Measurements from ENCODE around the gene NINL. TPM values are rescaled to one million over a fixed set of nuclear protein-coding genes. Genes with fewer than 3 reads are reported as not detected.

NINL gene
- total RNA-seq, 3 donors from 2014 or later (not counting 1 experiment from before 2014, with no cell fraction given): 3.1 to 6.9 (median 4.9) TPM

- Mint-ChIP-seq H3K27ac (no peak overlapping the region), H3K4me3 (no peak overlapping the region), H3K27me3 (ENCODE audit: low read depth in 2 of 2) (peaks cover 4 to 25% of the 10 kb centered on the region in 2 donors), H3K4me1 (peaks cover 17 to 18% of the 10 kb centered on the region in 2 donors), H3K9me3 (no peaks in the 10 kb centered on the region), H3K36me3 (no peaks in the 10 kb centered on the region)
- H3K4me3 ChIP-seq (ENCODE audit: low read length): no peak overlapping the region
- H3K4me1 ChIP-seq (ENCODE audit: control insufficient read depth, insufficient read depth, low read length): no peaks in the 10 kb centered on the region
- H3K9me3 ChIP-seq (ENCODE audit: control insufficient read depth, insufficient read depth, low read length): no peaks in the 10 kb centered on the region
- WGBS (ENCODE audit: insufficient coverage): 92% methylated on average over 9 of the region's 9 CpGs
- TF ChIP-seq CTCF (IDR thresholded peaks at IDR 0.05): no peak
- H3K27me3 ChIP-seq (ENCODE audit: control insufficient read depth, insufficient read depth, low read length): no peaks in the 10 kb centered on the region
- no peak overlapping the region for H3K27ac ChIP-seq (ENCODE audit: low read length)
- H3K36me3 ChIP-seq (ENCODE audit: control insufficient read depth, insufficient read depth, low read length): no peaks in the 10 kb centered on the region
- intact Hi-C loops (cut with micrococcal nuclease): no loop called here
- DNase-seq (no peak), ATAC-seq (no peak)
Observed at GRCh38 chr20:25484224-25484846, 101.0 kb downstream of the NINL start.

GRCh38 chr20:25483431-25484132, 101.7 kb downstream of the NINL start:
- no peak overlapping the region for H3K4me3 ChIP-seq (ENCODE audit: low read length)
- H3K9me3 ChIP-seq (ENCODE audit: control insufficient read depth, insufficient read depth, low read length): no peaks in the 10 kb centered on the region
- 67% methylated on average over 14 of the region's 14 CpGs for WGBS (ENCODE audit: insufficient coverage)
- H3K27me3 ChIP-seq (ENCODE audit: control insufficient read depth, insufficient read depth, low read length): no peaks in the 10 kb centered on the region
- H3K36me3 Mint-ChIP-seq: no peaks in the 10 kb centered on the region
- H3K4me3 Mint-ChIP-seq: no peak overlapping the region
- no peaks in the 10 kb centered on the region for H3K36me3 ChIP-seq (ENCODE audit: control insufficient read depth, insufficient read depth, low read length)
- peaks cover 17 to 18% of the 10 kb centered on the region in 2 donors for H3K4me1 Mint-ChIP-seq
- no peak for DNase-seq
- no peak overlapping the region for H3K27ac ChIP-seq (ENCODE audit: low read length)
- H3K4me1 ChIP-seq (ENCODE audit: control insufficient read depth, insufficient read depth, low read length): no peaks in the 10 kb centered on the region
- peaks cover 4 to 25% of the 10 kb centered on the region in 2 donors for H3K27me3 Mint-ChIP-seq (ENCODE audit: low read depth in 2 of 2)
- no peak for TF ChIP-seq CTCF (IDR thresholded peaks at IDR 0.05)
- H3K9me3 Mint-ChIP-seq: no peaks in the 10 kb centered on the region
- ATAC-seq: no peak
- no peak overlapping the region for H3K27ac Mint-ChIP-seq
- intact Hi-C loops (cut with micrococcal nuclease): no loop called here

GRCh38 chr20:25481918-25482253, 103.4 kb downstream of the NINL start:
- no peaks in the 10 kb centered on the region for H3K9me3 Mint-ChIP-seq
- H3K27me3 Mint-ChIP-seq (ENCODE audit: low read depth in 2 of 2): peaks cover 4 to 25% of the 10 kb centered on the region in 2 donors
- no peak for DNase-seq
- no peak for ATAC-seq
- no peaks in the 10 kb centered on the region for H3K27me3 ChIP-seq (ENCODE audit: control insufficient read depth, insufficient read depth, low read length)
- H3K4me3 Mint-ChIP-seq: no peak overlapping the region
- no peak overlapping the region for H3K27ac ChIP-seq (ENCODE audit: low read length)
- no peaks in the 10 kb centered on the region for H3K4me1 ChIP-seq (ENCODE audit: control insufficient read depth, insufficient read depth, low read length)
- no peaks in the 10 kb centered on the region for H3K36me3 Mint-ChIP-seq
- no peak overlapping the region for H3K27ac Mint-ChIP-seq
- H3K9me3 ChIP-seq (ENCODE audit: control insufficient read depth, insufficient read depth, low read length): no peaks in the 10 kb centered on the region
- WGBS (ENCODE audit: insufficient coverage): 94% methylated on average over 12 of the region's 12 CpGs
- peaks cover 17 to 18% of the 10 kb centered on the region in 2 donors for H3K4me1 Mint-ChIP-seq
- intact Hi-C loops (cut with micrococcal nuclease): no loop called here
- no peak for TF ChIP-seq CTCF (IDR thresholded peaks at IDR 0.05)
- H3K4me3 ChIP-seq (ENCODE audit: low read length): no peak overlapping the region
- H3K36me3 ChIP-seq (ENCODE audit: control insufficient read depth, insufficient read depth, low read length): no peaks in the 10 kb centered on the region
